Right renal cortex interstitium (tissue), 3 donors: ENCODE results near the gene MLPH. TPM values are rescaled to one million over a fixed set of nuclear protein-coding genes. Genes with fewer than 3 reads are reported as not detected.

Experiments used
- DNase-seq, 3 donors: peaks; one replicate each; pipeline ENCODE4 v3.0.0-alpha.2; 2013; ENCODE audit warnings: low read depth in 3 of 3, low spot score in 2 of 3
- polyA plus RNA-seq, 3 donors: library from polyadenylated mRNA; unstranded; fragments of 120-200 nt; gene quantifications; one replicate each; pipeline ENCODE4 v1.2.1, GENCODE V29; 2013; ENCODE audit not compliant: insufficient read length in 3 of 3

The MLPH gene
- 1 to 10 TPM; 1.1 to 2.6 (median 1.5) TPM for polyA plus RNA-seq

- DNase-seq, result no peak
These were observed at the start of gene MLPH for GRCh38 chr2:237486819-237487448. TSS of gene MLPH (plus strand) at chr2:237487251. CDS start at chr2:237493427, 6,176 bp downstream.

GRCh38 chr2:237437566-237437965, 49.5 kb upstream of the MLPH start:
- no peak for DNase-seq

- DNase-seq, result no peak
These were observed 48.7 kb upstream of the MLPH start for GRCh38 chr2:237438080-237438940.

GRCh38 chr2:237440819-237441281, 46.2 kb upstream of the MLPH start:
- no peak for DNase-seq

GRCh38 chr2:237441605-237442274, 45.3 kb upstream of the MLPH start:
- no peak for DNase-seq

- no peak for DNase-seq
These were observed 43.0 kb upstream of the MLPH start for GRCh38 chr2:237444071-237444470.

GRCh38 chr2:237445611-237446337, 41.3 kb upstream of the MLPH start:
- DNase-seq, result no peak

GRCh38 chr2:237446338-237446665, 40.7 kb upstream of the MLPH start:
- DNase-seq, result no peak

GRCh38 chr2:237447496-237447895, 39.6 kb upstream of the MLPH start:
- no peak for DNase-seq

- no peak for DNase-seq
These were observed 38.9 kb upstream of the MLPH start for GRCh38 chr2:237448171-237448570.

GRCh38 chr2:237448626-237449025, 38.4 kb upstream of the MLPH start:
- DNase-seq, result no peak

GRCh38 chr2:237449193-237449881, 37.7 kb upstream of the MLPH start:
- no peak for DNase-seq

GRCh38 chr2:237450108-237450507, 36.9 kb upstream of the MLPH start:
- no peak for DNase-seq

- DNase-seq, result no peak
These were observed 36.5 kb upstream of the MLPH start for GRCh38 chr2:237450583-237450982.

- DNase-seq, result peak in 1 of 3 donors; percentile 86
These were observed 35.2 kb upstream of the MLPH start for GRCh38 chr2:237451643-237452469.

- no peak for DNase-seq
These were observed 34.2 kb upstream of the MLPH start for GRCh38 chr2:237452861-237453260.

GRCh38 chr2:237453671-237454070, 33.4 kb upstream of the MLPH start:
- no peak for DNase-seq

GRCh38 chr2:237455764-237456163, 31.3 kb upstream of the MLPH start:
- no peak for DNase-seq

- no peak for DNase-seq
These were observed 30.7 kb upstream of the MLPH start for GRCh38 chr2:237456200-237456843.
